ENCODE measurements around the gene ACSS3. TPM values are rescaled to one million over a fixed set of nuclear protein-coding genes. Genes with fewer than 3 reads are reported as not detected.

ACSS3 gene, protein sequence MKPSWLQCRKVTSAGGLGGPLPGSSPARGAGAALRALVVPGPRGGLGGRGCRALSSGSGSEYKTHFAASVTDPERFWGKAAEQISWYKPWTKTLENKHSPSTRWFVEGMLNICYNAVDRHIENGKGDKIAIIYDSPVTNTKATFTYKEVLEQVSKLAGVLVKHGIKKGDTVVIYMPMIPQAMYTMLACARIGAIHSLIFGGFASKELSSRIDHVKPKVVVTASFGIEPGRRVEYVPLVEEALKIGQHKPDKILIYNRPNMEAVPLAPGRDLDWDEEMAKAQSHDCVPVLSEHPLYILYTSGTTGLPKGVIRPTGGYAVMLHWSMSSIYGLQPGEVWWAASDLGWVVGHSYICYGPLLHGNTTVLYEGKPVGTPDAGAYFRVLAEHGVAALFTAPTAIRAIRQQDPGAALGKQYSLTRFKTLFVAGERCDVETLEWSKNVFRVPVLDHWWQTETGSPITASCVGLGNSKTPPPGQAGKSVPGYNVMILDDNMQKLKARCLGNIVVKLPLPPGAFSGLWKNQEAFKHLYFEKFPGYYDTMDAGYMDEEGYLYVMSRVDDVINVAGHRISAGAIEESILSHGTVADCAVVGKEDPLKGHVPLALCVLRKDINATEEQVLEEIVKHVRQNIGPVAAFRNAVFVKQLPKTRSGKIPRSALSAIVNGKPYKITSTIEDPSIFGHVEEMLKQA
- 12.6 and 14.2 TPM in 2 replicates for total RNA-seq

GRCh38 chr12:81077686-81078441 is at the start of gene ACSS3:
Gene ACSS3, plus strand, starts transcription at chr12:81078079. Its CDS starts 42 bp downstream, at chr12:81078121.

Small RNA genes within 50 kb of the gene (small RNA-seq; reads per million reads assigned to genes)
- gene MIR4699: 1.3 reads per million, percentile 56 among the genes with 10 or more reads in this experiment

Other genes with a start within 250 kb of the ACSS3 start
- 0.13 TPM in 1 of 2 replicates, not detected in the other for gene LIN7A, start 140.1 kb upstream of the ACSS3 start, total RNA-seq

All from articular chondrocyte of knee joint (primary cell).